OCI-LY3 (cell line): Measurements from ENCODE around the gene FOXL1.

Experiments used
- H2AFZ ChIP-seq: fragments of 200-600, 300-600 bp; shearing (Covaris generic); 2 replicates; pipeline ENCODE4 v1.6.0; 2014; ENCODE audit warnings: antibody characterized with exemption, low read depth, low read length
- H3K27ac ChIP-seq: fragments of 200-600, 300-600 bp; sonication (generic); 2 replicates; pipeline ENCODE4 v1.5.1; 2014; ENCODE audit warnings: mild to moderate bottlenecking, low read length, moderate library complexity, mixed read lengths
- H3K27me3 ChIP-seq: fragments of 200-600, 300-600 bp; sonication (generic); 2 replicates; pipeline ENCODE4 v1.6.1; 2014; ENCODE audit warnings: low read depth, low read length, mixed read lengths
- H3K36me3 ChIP-seq: fragments of 200-600, 300-600 bp; sonication (generic); replicated peaks from 2 replicates; pipeline ENCODE3; 2014; ENCODE audit warnings: low read depth, low read length, mixed read lengths
- H3K4me1 ChIP-seq: fragments of 300-600, 200-600 bp; sonication (generic); 2 replicates; pipeline ENCODE4 v1.6.1; 2014; ENCODE audit warnings: low read length, mixed read lengths
- H3K4me2 ChIP-seq: fragments of 200-600, 300-600 bp; sonication (generic); 2 replicates; pipeline ENCODE4 v1.6.1; 2014; ENCODE audit warnings: low read length, mixed read lengths
- H3K4me3 ChIP-seq: fragments of 300-600, 200-600 bp; sonication (generic); 2 replicates; pipeline ENCODE4 v1.5.1; 2014; ENCODE audit warnings: antibody characterized with exemption, mild to moderate bottlenecking, low read length, moderate library complexity
- H3K79me2 ChIP-seq: fragments of 300-600, 200-600 bp; shearing (Covaris generic); 2 replicates; pipeline ENCODE4 v1.6.1; 2014; ENCODE audit warnings: mild to moderate bottlenecking, low read length, mixed read lengths
- H3K9ac ChIP-seq: fragments of 300-600, 200-600 bp; shearing (Covaris generic); 2 replicates; pipeline ENCODE4 v1.6.0; 2014; ENCODE audit warnings: mild to moderate bottlenecking, low read length, moderate library complexity
- H3K9me3 ChIP-seq: fragments of 200-600, 300-600 bp; shearing (Covaris generic); 2 replicates; pipeline ENCODE4 v1.6.1; 2014; ENCODE audit warnings: low read length, mixed read lengths; ENCODE audit not compliant: insufficient read depth
- H4K20me1 ChIP-seq: fragments of 200-600, 300-600 bp; sonication (generic); 2 replicates; pipeline ENCODE4 v1.6.1; 2016; ENCODE audit warnings: low read length, mixed read lengths; ENCODE audit not compliant: insufficient read depth
- EZH2phosphoT487 ChIP-seq: fragments of 200-600 bp; shearing (Covaris generic); IDR thresholded peaks from 2 replicates; pipeline ENCODE4 v1.6.1; 2018; ENCODE audit warnings: antibody characterized with exemption, mixed run types, low read depth
- TF ChIP-seq, protein P1 (sequence below): fragments of 200-600, 300-600 bp; sonication (generic); IDR thresholded peaks from 2 replicates; pipeline ENCODE4 v1.5.1; 2014; ENCODE audit warnings: antibody characterized with exemption, low read length, low read depth

Gene FOXL1

DNA sequence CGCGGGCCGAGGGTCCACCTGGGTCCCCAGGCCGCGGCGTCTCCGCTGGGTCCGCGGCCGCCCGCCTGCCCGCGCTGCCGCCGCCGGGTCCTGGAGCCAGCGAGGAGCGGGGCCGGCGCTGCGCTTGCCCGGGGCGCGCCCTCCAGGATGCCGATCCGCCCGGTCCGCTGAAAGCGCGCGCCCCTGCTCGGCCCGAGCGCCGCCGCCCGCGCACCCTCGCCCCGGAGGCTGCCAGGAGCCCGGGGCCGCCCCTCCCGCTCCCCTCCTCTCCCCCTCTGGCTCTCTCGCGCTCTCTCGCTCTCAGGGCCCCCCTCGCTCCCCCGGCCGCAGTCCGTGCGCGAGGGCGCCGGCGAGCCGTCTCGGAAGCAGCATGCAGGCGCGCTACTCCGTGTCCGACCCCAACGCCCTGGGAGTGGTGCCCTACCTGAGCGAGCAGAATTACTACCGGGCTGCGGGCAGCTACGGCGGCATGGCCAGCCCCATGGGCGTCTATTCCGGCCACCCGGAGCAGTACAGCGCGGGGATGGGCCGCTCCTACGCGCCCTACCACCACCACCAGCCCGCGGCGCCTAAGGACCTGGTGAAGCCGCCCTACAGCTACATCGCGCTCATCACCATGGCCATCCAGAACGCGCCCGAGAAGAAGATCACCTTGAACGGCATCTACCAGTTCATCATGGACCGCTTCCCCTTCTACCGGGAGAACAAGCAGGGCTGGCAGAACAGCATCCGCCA is 11.2 kb upstream of the FOXL1 start:
- Histone ChIP-seq H3K27ac (no peak overlapping the region), H2AFZ (no peak overlapping the region), H3K36me3 (no peaks in the 10 kb centered on the region), H3K4me1 (peaks cover 11% of the 10 kb centered on the region; the same call in 1 of the 2 replicates), H3K9ac (no peak overlapping the region), H3K79me2 (no peaks in the 10 kb centered on the region), H3K4me3 (no peak overlapping the region), H3K4me2 (no peak overlapping the region), H4K20me1 (no peaks in the 10 kb centered on the region), H3K27me3 (no peaks in the 10 kb centered on the region), H3K9me3 (no peaks in the 10 kb centered on the region)
- TF ChIP-seq, protein P1, sequence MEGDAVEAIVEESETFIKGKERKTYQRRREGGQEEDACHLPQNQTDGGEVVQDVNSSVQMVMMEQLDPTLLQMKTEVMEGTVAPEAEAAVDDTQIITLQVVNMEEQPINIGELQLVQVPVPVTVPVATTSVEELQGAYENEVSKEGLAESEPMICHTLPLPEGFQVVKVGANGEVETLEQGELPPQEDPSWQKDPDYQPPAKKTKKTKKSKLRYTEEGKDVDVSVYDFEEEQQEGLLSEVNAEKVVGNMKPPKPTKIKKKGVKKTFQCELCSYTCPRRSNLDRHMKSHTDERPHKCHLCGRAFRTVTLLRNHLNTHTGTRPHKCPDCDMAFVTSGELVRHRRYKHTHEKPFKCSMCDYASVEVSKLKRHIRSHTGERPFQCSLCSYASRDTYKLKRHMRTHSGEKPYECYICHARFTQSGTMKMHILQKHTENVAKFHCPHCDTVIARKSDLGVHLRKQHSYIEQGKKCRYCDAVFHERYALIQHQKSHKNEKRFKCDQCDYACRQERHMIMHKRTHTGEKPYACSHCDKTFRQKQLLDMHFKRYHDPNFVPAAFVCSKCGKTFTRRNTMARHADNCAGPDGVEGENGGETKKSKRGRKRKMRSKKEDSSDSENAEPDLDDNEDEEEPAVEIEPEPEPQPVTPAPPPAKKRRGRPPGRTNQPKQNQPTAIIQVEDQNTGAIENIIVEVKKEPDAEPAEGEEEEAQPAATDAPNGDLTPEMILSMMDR: no peak
- no peak for TF ChIP-seq EZH2phosphoT487

DNA sequence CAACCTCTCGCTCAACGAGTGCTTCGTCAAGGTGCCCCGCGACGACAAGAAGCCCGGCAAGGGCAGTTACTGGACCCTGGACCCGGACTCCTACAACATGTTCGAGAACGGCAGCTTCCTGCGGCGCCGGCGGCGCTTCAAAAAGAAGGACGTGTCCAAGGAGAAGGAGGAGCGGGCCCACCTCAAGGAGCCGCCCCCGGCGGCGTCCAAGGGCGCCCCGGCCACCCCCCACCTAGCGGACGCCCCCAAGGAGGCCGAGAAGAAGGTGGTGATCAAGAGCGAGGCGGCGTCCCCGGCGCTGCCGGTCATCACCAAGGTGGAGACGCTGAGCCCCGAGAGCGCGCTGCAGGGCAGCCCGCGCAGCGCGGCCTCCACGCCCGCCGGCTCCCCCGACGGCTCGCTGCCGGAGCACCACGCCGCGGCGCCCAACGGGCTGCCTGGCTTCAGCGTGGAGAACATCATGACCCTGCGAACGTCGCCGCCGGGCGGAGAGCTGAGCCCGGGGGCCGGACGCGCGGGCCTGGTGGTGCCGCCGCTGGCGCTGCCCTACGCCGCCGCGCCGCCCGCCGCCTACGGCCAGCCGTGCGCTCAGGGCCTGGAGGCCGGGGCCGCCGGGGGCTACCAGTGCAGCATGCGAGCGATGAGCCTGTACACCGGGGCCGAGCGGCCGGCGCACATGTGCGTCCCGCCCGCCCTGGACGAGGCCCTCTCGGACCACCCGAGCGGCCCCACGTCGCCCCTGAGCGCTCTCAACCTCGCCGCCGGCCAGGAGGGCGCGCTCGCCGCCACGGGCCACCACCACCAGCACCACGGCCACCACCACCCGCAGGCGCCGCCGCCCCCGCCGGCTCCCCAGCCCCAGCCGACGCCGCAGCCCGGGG is 10.4 kb upstream of the FOXL1 start:
- H3K27me3 ChIP-seq: no peaks in the 10 kb centered on the region
- no peak overlapping the region for H2AFZ ChIP-seq

DNA sequence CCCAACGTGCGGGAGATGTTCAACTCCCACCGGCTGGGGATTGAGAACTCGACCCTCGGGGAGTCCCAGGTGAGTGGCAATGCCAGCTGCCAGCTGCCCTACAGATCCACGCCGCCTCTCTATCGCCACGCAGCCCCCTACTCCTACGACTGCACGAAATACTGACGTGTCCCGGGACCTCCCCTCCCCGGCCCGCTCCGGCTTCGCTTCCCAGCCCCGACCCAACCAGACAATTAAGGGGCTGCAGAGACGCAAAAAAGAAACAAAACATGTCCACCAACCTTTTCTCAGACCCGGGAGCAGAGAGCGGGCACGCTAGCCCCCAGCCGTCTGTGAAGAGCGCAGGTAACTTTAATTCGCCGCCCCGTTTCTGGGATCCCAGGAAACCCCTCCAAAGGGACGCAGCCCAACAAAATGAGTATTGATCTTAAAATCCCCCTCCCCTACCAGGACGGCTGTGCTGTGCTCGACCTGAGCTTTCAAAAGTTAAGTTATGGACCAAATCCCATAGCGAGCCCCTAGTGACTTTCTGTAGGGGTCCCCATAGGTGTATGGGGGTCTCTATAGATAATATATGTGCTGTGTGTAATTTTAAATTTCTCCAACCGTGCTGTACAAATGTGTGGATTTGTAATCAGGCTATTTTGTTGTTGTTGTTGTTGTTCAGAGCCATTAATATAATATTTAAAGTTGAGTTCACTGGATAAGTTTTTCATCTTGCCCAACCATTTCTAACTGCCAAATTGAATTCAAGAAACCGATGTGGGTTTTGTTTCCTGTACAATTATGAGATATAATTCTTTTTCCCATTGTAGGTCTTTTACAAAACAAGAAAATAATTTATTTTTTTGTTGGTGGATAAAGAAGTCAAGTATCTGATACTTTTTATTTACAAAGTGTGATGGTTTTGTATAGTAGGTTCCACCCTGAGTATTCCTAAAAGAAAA is 9.4 kb upstream of the FOXL1 start:
- Histone ChIP-seq H3K9ac (no peak overlapping the region), H3K9me3 (no peaks in the 10 kb centered on the region), H3K4me3 (no peak overlapping the region), H3K4me2 (no peak overlapping the region), H3K79me2 (no peaks in the 10 kb centered on the region), H3K27ac (no peak overlapping the region), H4K20me1 (no peaks in the 10 kb centered on the region), H3K4me1 (peaks cover 4% of the 10 kb centered on the region; the same call in 1 of the 2 replicates), H2AFZ (no peak overlapping the region), H3K27me3 (no peaks in the 10 kb centered on the region), H3K36me3 (no peaks in the 10 kb centered on the region)
- TF ChIP-seq EZH2phosphoT487: no peak
- TF ChIP-seq, protein P1: no peak

More for the DNA sequence above, 10.4 kb upstream of the FOXL1 start:
- no peaks in the 10 kb centered on the region for H3K9me3 ChIP-seq
- H3K36me3 ChIP-seq: no peaks in the 10 kb centered on the region
- H3K27ac ChIP-seq: no peak overlapping the region
- H3K4me1 ChIP-seq: peaks cover 11% of the 10 kb centered on the region; the same call in 1 of the 2 replicates
- TF ChIP-seq, protein P1: no peak
- no peak for TF ChIP-seq EZH2phosphoT487
- no peak overlapping the region for H3K4me2 ChIP-seq
- H3K9ac ChIP-seq: no peak overlapping the region
- H4K20me1 ChIP-seq: no peaks in the 10 kb centered on the region
- no peaks in the 10 kb centered on the region for H3K79me2 ChIP-seq
- no peak overlapping the region for H3K4me3 ChIP-seq
